Muscle of back (tissue), 11 donors: Measurements from ENCODE around the gene SLIRP. TPM values are rescaled to one million over a fixed set of nuclear protein-coding genes. Genes with fewer than 3 reads are reported as not detected.
A peak's percentile ranks its signal among the peaks of the same experiment; 100 is the strongest.
"Not testable (repeated sequence)": the region's sequence is repeated elsewhere in the genome, so short reads cannot be mapped to it uniquely, and the experiment has no call there.

ENCODE experiments used
- DNase-seq, 3 donors: peaks; one replicate each; pipeline versions ENCODE4 v3.0.0 to v3.0.0-alpha.2; 2013
- polyA plus RNA-seq, 10 donors: library from polyadenylated mRNA; unstranded; fragments of 120-200 nt; gene quantifications; one replicate each; pipeline ENCODE4 v1.2.1, GENCODE V29; 2013; ENCODE audit not compliant: insufficient read length in 10 of 10

Gene SLIRP
- polyA plus RNA-seq, 10 donors, result 70.1 to 82.1 (median 76.9) TPM

DNA sequence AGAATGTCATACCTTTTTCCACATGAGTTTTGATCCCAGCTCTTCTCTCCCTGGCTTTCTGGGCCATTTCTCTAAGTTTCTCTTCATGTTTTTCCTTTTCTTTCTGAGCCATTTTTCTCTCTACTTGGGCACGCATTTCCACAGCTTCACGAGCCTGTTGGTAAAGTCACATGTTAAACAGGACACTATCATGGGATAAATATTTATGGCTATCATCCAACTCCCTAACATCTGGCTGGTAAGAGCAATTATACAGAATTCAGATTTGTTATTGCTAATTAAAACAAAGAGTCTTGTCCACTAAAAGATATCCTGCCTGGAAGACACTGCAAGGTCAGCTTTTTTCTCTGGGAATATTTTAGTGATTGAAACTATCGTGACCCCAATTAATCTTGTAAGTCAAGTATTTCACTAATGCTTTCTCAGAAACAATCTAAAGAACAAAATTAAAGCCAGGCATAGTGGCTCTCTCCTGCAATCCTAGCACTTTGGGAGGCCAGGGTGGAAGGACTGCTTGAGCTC lies 23.1 kb downstream of the SLIRP start:
- DNase-seq, result no peak

- no peak for DNase-seq
Observed at GRCh38 chr14:77738559-77739250, 30.8 kb downstream of the SLIRP start.

GRCh38 chr14:77741438-77741837 lies 33.5 kb downstream of the SLIRP start:
- no peak for DNase-seq

DNA sequence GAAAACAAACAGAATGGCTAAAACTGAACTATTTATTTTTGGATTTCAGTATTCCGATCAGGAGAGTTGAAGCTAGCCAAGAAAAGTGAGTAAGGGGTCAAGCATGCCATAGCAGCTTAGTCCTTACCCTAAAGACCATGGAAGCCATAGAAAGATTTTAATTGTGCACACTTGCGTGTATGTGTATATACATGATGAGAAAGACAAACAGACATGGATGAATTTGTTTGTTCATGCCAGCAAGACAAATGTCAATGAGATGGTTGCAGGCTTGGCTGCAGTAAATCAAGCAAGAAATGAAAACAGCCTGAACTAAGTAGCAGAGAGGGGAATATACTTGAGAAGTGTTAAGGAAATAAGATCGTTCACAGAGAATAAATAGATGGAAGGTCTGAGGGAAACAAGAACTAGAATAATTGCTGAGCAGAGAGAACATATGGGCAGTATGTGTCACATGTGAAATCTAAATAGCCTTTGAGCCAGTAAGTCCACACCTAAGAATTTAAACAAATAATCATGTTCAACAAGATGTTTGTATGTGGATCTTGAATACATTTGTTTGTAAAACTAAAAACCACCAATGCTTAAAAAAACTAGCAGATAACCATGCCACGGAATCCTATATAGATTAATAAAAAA lies 38.3 kb downstream of the SLIRP start:
- DNase-seq, result no peak

- DNase-seq, result not testable (repeated sequence)
Observed at GRCh38 chr14:77747425-77747824, 39.5 kb downstream of the SLIRP start.

GRCh38 chr14:77752266-77752665 lies 44.4 kb downstream of the SLIRP start:
- no peak for DNase-seq

- DNase-seq, result no peak
Observed at GRCh38 chr14:77752799-77753516, 45.1 kb downstream of the SLIRP start.

- peak; percentile 95 to 98 (median 97) for DNase-seq
Observed at GRCh38 chr14:77760381-77761204, 52.7 kb downstream of the SLIRP start, which contains the start of gene SNW1. SNW1 (minus strand) TSS chr14:77761156; CDS start chr14:77761127, 29 bp downstream.

GRCh38 chr14:77761205-77761931 lies 53.5 kb downstream of the SLIRP start:
- DNase-seq, result peak in 2 of 3 donors; percentile 37 to 51

- DNase-seq, result no peak
Observed at GRCh38 chr14:77763316-77763715, 55.4 kb downstream of the SLIRP start.

GRCh38 chr14:77763978-77764377 lies 56.1 kb downstream of the SLIRP start:
- DNase-seq, result no peak

Other genes starting within 250 kb of the SLIRP start
- 1 to 10 TPM in 1 of 10 donors, under 1 TPM in 7, not detected in 2; 0.09 to 1.4 (median 0.15) TPM for gene ISM2, start 209.3 kb upstream of the SLIRP start, polyA plus RNA-seq
- gene SPTLC2, start 91.5 kb upstream of the SLIRP start, polyA plus RNA-seq, result 10 to 100 TPM; 13.9 to 21.8 (median 19.5) TPM
- gene ALKBH1, start 80 bp upstream of the SLIRP start, polyA plus RNA-seq, result 10 to 100 TPM in 7 of 10 donors, 1 to 10 TPM in 3; 8.8 to 12.1 (median 10.5) TPM
- gene SNW1, start 53.1 kb downstream of the SLIRP start, polyA plus RNA-seq, result 10 to 100 TPM; 45.3 to 58.0 (median 49.9) TPM
- gene ADCK1, start 92.0 kb downstream of the SLIRP start, polyA plus RNA-seq, result 1 to 10 TPM; 4.7 to 9.1 (median 6.4) TPM